GM21515 (cell line): Measurements from ENCODE around the gene BCL6.

Experiments
- ATAC-seq: cut with Tn5 transposase; IDR thresholded peaks from one replicate; pipeline ENCODE4 v1.9.1; 2021; ENCODE audit not compliant: unreplicated experiment

Gene BCL6

DNA sequence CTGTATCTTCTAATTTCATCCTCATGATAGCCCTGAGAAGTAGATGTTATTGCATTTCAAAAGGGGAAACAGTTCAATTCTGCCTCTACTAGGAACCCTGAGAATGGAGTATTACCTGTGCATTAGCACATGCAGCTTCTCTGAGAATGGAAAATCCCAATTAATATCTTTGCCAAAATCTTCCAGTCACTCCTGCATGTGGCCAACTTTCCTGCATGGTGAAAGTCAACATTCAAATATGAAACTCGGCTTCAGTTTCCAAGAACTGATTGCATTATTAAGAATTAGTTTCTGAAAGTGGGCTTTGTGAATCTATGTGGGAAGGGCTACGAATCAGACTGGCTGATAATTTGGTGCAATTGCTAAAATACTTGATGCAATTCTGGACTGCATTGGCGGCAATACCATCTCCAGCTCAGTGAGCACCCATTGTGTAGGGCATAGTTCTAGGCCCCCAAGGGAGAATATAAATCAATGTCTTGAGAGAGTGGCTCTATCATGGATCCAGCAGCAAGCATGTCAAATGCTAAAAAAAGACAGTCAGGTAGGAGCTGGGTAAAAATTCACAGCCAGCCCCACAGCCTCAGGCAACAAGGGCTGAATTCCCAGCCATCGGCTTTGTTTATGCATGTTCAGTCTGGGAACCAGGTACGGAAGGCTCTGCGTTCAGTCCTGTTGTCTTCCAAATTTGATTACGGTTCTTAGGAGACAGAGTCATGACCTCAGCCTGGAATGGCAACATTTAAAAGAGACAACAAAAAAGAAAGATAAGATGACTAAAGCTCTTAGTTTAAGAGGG, 18.8 kb upstream of the BCL6 start:
- no peak for ATAC-seq

- no peak for ATAC-seq
Measured at GRCh38 chr3:187762792-187763191, 17.5 kb upstream of the BCL6 start.

- no peak for ATAC-seq
Measured at GRCh38 chr3:187759601-187760000, 14.3 kb upstream of the BCL6 start.

DNA sequence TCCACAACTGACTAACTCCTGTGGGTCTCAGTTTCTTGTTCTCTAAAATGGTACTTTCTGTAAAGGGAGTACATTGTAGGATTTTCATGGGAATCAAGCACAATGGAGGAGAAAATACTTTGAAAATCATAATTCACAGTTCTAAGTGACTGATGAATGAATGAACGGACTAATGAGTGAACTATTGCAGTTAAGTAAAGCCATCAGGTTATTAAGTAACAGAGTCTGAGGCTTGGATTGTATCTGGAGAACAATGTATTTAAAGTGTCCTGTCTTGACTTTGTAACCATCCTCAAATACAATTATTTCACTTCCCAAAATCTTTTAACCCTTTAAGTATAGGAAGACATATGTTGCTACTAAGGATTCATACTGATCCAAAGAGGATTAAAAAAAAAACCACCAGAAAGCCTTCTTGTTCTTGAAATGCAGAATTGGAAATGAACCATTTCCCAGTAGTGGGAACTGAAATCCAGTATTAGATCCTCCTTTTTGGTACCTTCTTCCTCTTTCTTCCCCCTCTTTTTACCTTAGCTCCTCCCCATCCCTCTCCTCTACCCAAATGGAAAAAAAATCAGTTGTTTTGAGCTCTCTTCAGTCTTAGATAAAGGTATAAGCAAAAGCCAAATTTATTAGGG, 13.2 kb upstream of the BCL6 start:
- no peak for ATAC-seq

DNA sequence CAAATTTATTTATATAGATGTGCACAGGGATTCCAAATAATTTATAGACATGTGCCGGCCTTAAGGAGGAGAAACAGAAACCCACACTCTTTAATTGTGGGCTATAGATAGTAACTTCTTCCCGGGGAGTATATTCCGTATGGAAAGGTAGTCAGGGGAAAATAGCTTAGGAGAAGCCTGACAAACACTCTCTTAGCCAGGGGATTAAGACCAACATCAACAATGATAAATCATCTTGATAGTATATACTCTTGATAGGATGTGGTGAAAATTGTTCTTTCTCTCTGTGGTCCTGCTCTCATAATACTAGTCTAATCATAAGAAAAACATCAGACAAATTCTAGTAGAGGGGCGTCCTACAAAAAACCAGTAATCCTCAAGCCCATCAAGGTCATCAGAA, 8.2 kb upstream of the BCL6 start:
- no peak for ATAC-seq

- no peak for ATAC-seq
Measured at GRCh38 chr3:187750513-187751123, 5.3 kb upstream of the BCL6 start.

- no peak for ATAC-seq
Measured at GRCh38 chr3:187750006-187750512, 4.8 kb upstream of the BCL6 start.

GRCh38 chr3:187748050-187748481, 2.8 kb upstream of the BCL6 start:
- no peak for ATAC-seq

GRCh38 chr3:187747506-187747905, 2.2 kb upstream of the BCL6 start:
- no peak for ATAC-seq

DNA sequence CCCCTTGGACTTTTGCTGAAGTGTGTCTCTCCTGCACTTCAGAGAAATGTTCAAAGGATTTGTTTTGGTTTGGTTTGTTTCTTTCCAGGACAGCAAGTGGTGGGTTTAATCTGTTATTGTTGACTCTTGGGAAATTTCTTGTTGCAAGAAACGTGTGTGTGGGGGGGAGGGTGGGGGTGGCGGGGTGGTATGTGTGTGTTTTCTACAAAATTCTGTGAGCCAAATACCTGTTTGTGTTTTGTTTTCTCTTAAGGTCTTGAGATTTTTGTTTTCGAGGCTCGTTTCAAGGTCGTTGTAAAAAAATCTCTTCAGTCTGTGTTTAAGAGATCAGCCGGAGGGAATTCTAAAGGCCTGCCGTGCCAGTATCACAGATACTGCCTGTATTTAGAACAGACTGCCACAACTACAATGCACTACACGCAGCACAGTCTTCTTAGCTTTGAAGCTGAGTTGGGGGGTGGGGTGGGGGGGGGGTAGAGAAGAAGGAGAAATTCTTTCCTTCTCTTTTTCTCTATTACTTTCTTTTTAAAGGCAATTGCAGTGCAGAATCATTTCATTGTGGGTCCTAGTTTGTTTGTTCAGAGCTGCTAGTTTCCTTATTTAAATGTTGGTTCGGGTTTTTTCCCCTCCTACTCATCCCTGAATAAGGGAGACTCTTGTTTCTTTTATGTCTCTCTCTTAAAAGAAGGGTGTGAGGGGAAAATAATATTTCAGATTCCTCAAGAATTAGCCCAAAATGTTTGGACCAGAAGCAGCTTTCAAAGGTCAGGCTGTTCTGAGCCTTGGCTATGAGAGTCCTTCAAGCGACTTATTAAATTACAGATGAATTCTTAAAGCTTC, 1.4 kb upstream of the BCL6 start:
- no peak for ATAC-seq

- no peak for ATAC-seq
Measured at GRCh38 chr3:187746059-187746441, 782 bp upstream of the BCL6 start.

- no peak for ATAC-seq
Measured at GRCh38 chr3:187744169-187745151, 808 bp downstream of the BCL6 start.

DNA sequence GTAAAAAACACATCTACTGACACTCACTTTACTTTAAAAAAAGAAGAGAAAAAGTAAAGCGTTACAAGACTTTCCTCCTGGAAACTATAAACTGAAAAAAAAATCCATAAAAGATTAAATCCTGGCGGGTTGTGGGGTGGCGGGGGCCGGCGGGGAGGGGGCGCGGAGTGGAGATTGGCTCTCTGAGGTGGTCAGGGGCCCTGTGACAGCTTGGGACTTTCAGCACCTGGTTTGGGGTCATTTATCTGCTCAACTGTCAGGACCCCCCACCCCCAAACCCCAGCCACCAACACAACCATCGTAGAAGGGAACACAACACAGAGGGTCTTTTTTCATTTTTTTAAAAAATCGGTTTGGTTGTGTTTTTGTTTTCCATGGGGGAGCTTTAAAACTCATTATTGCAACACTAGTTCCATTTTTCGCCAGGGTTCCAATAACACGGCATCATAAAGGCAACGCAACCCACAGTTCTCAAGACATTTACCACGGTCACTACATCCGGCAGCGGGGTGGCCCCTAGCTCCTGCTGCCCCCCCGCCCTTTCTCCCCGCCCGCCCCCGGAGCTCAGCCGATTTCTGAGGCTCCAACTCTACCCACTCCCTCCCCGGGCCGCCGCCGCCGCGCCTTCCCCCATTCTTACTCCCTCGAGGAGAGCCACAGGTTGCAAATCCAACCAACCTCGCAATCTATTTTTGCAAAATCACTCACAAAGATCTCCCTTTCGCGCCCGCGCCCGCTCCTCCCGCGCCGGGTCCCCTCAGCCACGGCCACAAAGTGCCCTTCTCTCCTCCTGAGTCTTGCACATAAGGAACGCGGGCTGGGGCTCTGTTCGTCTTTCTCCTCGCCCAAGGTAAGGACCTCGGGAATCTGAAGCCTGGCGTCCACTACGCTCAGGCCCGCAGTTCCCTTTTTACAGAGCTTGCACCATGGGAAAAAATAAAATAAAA, 1.8 kb downstream of the BCL6 start:
- ATAC-seq, result no peak

- ATAC-seq, result no peak
Measured at GRCh38 chr3:187742351-187743171, 2.7 kb downstream of the BCL6 start.

GRCh38 chr3:187741403-187742350, 3.6 kb downstream of the BCL6 start:
- ATAC-seq, result no peak

GRCh38 chr3:187740421-187741399, 4.6 kb downstream of the BCL6 start:
- no peak for ATAC-seq
